Hippocampal formation (tissue), 2 donors: ENCODE results near the gene STK39.

Source experiments
- DNase-seq, 2 donors: peaks; one replicate each; lab custom pipeline; 2025; lab: John Stamatoyannopoulos, UW

Gene STK39

GRCh38 chr2:168243061-168243460 is 4.3 kb downstream of the STK39 start:
- DNase-seq, result no peak

- DNase-seq, result no peak
These were observed 5.6 kb downstream of the STK39 start for GRCh38 chr2:168241746-168242145.

DNA sequence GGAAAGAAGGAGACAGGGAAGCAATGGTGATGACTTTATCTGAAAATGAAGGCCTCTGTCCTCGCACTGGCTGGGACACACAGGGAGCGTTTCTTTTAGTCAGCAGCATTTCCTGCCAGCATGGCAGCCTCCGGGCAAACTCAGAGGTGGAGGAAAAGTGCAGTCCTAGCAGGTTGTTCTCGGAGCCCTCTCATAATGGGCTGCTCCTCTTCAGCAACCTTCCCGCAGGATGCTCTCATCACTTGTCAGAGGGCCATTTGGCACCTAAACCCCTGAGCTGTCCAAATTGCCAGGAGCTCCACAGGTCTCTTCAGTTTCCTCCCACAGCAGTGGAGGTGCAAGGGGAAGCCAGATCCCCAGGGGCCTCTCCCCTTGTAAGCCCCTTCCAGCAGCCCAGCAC is 6.2 kb downstream of the STK39 start:
- DNase-seq, result no peak

GRCh38 chr2:168239281-168239680 is 8.1 kb downstream of the STK39 start:
- no peak for DNase-seq

GRCh38 chr2:168237741-168238140 is 9.7 kb downstream of the STK39 start:
- DNase-seq, result no peak

DNA sequence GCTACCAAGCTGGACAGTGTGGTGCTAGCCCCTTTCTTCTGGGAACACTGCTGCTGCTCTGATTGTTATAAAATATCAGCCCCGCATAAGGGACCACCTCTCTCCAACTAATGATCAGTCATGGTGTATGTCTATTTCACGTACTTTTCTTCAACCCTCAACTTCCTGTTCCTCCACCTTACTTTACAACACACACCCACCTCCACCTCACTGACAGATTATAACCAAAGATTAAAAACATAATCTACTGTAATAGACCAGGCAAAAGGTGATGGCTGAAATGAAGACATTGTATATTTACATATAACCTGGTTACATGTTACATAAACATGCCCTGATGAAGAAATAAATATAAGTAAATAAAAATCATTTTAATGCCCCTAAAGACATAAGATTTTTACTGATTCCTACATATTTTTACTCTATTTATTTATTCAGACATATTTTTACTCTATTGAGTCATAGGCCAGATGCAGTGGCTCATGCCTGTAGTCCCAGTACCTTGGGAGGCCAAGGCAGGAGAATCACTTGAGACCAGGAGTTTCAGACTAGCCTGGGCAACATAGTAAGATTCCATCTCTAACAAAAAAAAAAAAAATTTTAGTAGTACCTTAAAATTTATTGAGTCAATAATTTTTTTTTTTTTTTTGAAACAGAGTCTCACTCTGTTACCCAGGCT is 12.8 kb downstream of the STK39 start:
- DNase-seq, result no peak

DNA sequence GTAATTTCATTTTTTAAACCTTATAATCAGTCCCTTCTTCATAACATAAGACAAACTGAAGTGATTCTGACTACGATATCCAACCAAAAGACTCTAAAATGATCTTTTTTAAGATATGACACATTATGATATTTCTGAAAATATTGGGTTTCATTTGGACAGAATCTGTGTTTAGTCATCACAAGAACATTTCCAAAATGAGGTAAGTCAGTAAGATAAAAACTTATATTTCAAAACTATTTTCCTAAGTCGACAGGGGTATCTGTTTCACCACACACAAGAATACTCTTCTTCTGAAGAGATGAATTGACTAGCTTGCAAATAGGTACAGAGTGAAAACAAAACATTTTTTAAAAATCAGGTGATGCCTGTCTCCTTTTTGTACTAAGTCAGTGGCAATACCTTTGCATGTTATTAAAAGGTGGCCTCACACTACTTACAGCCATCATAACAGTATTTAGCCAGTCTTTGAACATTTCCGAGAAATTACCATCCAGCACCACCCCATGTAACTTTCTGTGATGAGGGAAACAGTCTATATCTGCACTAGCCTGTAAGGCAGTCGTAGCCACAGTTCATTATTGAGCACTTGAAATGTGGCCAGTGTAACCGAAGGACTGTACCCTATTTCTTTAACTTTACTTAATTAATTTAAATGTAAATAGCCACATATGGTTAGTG is 13.5 kb downstream of the STK39 start:
- no peak for DNase-seq

- DNase-seq, result no peak
These were observed 14.2 kb downstream of the STK39 start for GRCh38 chr2:168233166-168233565.

GRCh38 chr2:168231609-168232241 is 15.7 kb downstream of the STK39 start:
- peak in 1 of 2 donors; percentile 42 for DNase-seq

DNA sequence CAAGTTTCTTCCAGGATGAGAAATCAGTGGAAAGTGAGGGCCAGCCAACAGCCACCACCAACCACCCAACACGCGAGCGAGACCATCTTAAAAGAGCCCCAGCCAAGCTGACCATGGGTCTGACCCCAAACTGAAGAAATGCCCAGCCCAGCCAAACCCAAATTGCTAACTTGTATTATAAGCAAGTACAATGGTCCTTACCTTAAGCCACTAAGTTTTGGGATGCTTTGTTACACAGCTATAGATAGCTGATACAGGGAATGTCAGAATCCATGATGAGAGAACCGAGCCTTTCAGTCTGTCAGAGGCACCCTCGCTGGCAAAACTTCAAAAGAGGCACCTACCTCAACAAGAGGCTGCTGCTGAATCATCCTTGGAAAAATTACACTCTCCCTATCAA is 17.0 kb downstream of the STK39 start:
- DNase-seq, result no peak

DNA sequence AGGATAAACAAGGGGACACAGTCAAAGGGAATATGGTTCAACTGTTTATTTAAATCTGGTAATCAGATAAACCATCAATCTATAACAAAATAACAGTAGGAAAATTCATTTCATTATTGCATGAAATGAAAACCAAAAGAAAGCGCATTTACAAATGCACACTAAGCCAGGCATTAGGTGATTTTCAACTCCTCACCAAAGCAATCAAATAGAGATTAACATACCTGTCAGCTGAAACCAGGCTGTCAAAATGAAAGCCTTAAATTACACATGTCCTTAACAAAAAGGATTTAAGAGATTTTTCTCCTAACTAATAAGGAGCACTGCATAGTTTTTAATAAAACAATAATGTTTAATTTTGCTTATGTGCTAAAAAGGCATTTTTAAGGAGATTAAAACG is 23.0 kb downstream of the STK39 start:
- DNase-seq, result no peak

- no peak for DNase-seq
These were observed 25.3 kb downstream of the STK39 start for GRCh38 chr2:168222088-168222487.

DNA sequence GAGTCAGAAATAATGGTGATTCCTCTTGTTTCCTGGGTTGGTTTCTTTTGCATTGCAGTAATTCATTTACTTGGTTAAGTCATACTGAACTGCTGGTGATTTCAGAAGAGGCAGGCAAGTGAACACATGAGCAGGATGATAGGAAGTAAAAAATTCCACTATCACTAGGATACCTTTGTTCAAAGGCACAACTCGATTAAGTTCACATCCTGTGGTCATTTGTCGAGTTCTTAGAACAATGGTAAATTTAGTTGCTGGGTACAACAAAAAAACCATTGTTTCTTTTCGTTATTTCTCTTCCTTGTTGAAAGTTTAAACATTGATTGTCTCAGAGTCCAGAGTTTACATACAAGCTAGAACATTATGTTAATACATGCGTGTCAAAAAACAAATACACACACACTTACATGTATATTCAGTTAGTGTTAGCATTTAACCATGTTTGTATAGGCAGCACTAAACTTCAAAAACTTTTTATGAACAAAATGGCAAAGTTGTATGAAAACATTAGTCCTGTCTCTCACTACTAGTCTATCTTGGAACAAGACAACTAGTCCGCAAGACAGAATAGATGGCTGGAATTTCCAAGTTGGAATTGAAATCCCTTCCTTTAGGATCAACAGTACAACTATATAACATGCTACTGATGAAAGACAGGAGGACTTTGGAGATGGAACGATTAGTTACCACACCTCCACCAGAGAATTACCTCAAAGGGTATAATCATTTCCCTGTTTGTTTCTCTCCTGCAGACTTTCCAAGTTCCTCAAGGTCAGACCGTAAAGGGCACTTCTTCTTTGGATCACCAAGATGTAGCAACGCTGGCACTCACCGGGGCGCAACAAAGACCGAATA is 26.2 kb downstream of the STK39 start:
- no peak for DNase-seq

DNA sequence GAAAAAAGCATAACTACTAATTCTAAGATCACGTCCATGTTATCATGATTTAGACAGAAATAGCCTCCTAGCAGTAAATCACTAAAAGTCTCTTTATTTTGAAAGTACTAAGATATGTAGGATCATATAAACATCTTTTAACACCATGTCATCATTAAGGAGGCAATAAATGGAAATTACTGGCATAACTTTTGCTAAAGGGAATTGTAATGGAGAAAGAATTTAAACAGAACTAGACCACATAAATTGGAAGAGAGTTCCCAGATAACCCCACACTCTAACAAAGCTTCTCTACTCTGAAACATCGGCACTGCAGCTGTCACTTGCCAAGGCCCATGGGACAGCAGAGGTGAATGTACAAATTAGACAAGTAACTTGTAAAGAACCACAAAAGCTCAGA is 29.5 kb downstream of the STK39 start:
- DNase-seq, result no peak

- DNase-seq, result no peak
These were observed 30.9 kb downstream of the STK39 start for GRCh38 chr2:168216351-168217005.

DNA sequence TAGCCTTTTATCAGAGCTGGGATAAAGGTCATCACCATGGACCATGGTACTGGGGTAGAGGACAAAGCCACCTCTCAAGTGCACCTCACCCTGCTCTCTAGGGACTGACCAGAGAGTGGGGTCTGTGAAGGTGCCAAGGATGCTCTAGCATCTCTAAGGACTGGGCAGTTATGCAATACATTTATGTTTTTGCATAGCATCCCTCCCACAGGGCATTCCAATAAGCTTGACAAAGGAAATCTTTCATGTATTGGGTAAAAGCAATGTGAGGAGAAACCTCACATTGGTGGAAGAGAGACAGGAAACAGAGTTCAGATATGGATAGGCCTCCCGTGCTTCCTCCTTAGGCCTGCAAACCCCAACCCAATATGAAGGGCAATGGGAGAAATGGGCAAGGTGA is 31.6 kb downstream of the STK39 start:
- no peak for DNase-seq

DNA sequence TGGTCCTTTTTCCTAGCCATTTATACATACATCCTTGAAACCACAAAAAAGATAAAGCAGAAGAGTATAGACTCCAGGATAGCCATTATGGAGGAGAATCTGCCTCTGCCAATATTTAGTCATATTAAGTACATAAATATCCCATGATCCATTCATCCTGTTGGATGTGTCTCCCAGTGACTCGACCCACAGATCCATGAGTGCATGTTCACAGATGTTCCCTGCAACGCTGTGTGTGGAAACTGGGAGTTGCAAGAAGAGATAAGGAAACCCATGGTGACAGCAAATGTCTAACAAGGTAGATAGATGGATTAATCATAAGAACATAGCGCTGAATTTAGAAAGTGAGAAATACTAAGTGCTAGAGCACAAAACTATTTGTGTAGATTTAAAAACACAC is 34.5 kb downstream of the STK39 start:
- DNase-seq, result no peak

- DNase-seq, result no peak
These were observed 35.2 kb downstream of the STK39 start for GRCh38 chr2:168212167-168212566.

GRCh38 chr2:168211664-168212163 is 35.7 kb downstream of the STK39 start:
- no peak for DNase-seq

DNA sequence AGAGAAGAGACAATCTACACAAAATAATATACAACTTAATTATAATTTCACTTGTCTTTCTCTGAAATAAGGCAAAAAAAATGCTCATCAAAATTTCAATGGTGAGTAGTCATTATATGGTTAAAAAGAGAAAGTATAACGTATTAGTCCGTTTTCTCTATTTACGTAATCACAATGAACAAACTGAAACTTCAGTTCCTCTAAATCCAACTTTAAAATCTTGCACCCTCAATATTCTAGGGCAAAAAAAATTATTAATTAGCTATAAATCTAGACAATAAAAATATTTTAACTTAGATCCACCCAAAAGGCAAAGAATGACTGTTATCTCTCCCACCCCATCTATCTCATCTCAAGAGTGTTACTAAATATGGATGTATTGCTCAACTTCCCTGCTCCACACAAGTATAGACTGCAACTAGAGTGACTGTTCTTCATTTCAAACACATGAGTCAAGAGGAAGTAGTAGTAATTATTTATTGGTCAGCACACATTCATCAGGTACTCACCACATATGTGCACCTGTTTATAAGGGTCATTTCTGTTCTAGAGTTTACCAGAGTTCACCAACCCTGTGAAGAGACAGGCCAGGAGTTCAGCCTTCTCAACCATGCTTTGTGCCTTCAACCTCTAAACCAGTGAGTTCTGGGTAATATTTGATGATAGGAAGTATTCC is 36.4 kb downstream of the STK39 start:
- no peak for DNase-seq
